OCI-LY3 (cell line): ENCODE measurements around the gene CPSF4.

ENCODE experiments used
- EZH2phosphoT487 ChIP-seq: fragments of 200-600 bp; shearing (Covaris generic); IDR thresholded peaks from 2 replicates; pipeline ENCODE4 v1.6.1; 2018; ENCODE audit warnings: antibody characterized with exemption, mixed run types, low read depth
- TF ChIP-seq, protein P1 (sequence below): fragments of 200-600, 300-600 bp; sonication (generic); IDR thresholded peaks from 2 replicates; pipeline ENCODE4 v1.5.1; 2014; ENCODE audit warnings: antibody characterized with exemption, low read length, low read depth

DNA sequence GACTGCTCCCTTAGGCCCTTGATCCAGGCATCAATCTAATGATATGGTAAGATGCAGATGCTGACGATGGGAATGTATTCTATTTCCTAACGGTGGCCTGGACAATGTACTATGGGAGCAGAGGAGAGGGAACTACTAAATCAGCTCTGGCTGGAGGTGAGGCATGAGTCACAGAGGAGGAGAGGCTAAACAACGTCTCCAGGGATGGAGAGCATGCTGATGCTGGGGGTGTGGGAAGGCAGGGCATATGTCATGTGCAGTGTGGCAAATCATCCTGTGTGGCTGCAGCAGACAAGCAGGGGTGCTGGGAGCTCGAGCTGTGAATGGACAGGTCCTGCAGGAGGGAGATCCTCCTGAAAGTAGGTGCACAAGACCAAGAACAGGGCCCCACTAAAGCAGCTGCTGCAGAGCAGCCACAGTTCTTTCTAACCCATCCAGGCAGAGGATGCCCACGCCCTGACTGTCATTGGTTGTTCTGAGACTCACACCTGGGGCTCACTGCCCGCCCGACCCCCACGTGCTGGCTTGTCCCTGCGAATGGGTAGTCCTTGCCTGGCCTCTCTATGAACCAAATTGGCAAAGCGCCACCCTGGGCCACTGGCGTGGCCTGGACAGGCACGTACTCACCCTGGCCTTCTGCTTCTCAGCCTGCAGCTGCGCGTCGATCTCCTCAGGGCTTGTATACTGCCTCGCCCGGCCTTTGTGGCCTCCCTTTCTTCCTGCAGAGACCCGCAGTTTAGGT lies 34.3 kb upstream of the CPSF4 start:
- TF ChIP-seq, protein P1, sequence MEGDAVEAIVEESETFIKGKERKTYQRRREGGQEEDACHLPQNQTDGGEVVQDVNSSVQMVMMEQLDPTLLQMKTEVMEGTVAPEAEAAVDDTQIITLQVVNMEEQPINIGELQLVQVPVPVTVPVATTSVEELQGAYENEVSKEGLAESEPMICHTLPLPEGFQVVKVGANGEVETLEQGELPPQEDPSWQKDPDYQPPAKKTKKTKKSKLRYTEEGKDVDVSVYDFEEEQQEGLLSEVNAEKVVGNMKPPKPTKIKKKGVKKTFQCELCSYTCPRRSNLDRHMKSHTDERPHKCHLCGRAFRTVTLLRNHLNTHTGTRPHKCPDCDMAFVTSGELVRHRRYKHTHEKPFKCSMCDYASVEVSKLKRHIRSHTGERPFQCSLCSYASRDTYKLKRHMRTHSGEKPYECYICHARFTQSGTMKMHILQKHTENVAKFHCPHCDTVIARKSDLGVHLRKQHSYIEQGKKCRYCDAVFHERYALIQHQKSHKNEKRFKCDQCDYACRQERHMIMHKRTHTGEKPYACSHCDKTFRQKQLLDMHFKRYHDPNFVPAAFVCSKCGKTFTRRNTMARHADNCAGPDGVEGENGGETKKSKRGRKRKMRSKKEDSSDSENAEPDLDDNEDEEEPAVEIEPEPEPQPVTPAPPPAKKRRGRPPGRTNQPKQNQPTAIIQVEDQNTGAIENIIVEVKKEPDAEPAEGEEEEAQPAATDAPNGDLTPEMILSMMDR: no peak
- TF ChIP-seq EZH2phosphoT487: no peak
